Stimulated activated CD8-positive, alpha-beta memory T cell treated with anti-CD3 and anti-CD28 coated beads, Interleukin-12 subunit alpha, Interleukin-12 subunit beta, amount 100 ng/mL, for 4 hours (primary cell): ENCODE results near the gene NAALADL1.
"Not testable (repeated sequence)": the region's sequence is repeated elsewhere in the genome, so short reads cannot be mapped to it uniquely, and the experiment has no call there.

Source experiments
- DNase-seq: peaks from one replicate; pipeline ENCODE4 v3.0.0-alpha.2; 2020; ENCODE audit warnings: low read depth

Gene NAALADL1

DNA sequence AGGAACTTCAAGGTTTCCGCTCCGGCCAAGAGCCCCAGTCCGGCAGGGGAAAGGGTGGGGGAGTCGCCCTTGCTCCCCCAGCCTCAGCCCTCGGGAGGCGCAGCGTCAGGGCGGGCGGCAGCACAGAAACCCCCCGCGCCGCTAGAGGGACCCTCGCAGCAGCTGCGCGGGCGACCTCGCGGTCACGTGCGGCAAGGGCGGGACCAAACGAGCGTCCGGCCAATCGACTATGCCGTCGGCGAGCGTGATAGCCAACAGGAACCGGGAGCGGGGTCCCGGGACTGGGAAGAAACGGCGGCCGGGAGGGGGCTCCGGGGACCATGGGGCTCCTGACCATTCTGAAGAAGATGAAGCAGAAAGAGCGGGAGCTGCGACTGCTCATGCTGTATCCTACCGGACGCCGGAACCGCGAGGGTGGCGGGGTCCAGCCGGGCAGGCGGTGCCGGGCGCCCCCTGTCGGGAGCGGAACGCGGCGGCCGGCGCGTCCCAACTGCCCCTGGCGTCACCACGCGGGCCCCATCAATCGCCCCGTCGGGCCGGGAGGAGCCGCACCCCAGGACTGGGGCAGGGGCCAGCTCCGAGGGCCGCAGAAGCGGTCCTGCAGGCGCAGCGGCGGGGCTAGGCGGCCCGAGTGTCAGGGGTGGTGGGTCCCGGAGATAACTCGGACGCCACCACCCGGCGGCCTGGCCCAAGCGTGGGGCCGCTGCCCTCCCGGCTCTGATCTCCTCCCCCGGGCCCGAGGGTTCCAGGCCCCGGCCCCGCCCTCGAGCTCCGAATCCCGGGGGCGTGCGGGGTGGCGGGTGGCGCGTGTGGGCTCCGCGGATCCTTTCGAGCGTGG is 44.2 kb downstream of the NAALADL1 start, which contains the start of gene ARL2:
Gene ARL2, plus strand, starts transcription at position 273 of the 838 bp plus-strand sequence. Its CDS starts 48 bp downstream, at position 321.
- peak; percentile 80 for DNase-seq

GRCh38 chr11:65013130-65013887 is 45.0 kb downstream of the NAALADL1 start:
- peak; percentile 79 for DNase-seq

GRCh38 chr11:65008873-65009272 is 49.5 kb downstream of the NAALADL1 start:
- no peak for DNase-seq

GRCh38 chr11:65008016-65008415 is 50.3 kb downstream of the NAALADL1 start:
- DNase-seq = no peak

GRCh38 chr11:65003968-65004367 is 54.4 kb downstream of the NAALADL1 start:
- not testable (repeated sequence) for DNase-seq

GRCh38 chr11:65003282-65003681 is 55.1 kb downstream of the NAALADL1 start:
- DNase-seq = no peak

GRCh38 chr11:65002706-65003105 is 55.6 kb downstream of the NAALADL1 start:
- DNase-seq = no peak

- no peak for DNase-seq
These were observed 58.9 kb downstream of the NAALADL1 start for GRCh38 chr11:64999478-64999877.

DNA sequence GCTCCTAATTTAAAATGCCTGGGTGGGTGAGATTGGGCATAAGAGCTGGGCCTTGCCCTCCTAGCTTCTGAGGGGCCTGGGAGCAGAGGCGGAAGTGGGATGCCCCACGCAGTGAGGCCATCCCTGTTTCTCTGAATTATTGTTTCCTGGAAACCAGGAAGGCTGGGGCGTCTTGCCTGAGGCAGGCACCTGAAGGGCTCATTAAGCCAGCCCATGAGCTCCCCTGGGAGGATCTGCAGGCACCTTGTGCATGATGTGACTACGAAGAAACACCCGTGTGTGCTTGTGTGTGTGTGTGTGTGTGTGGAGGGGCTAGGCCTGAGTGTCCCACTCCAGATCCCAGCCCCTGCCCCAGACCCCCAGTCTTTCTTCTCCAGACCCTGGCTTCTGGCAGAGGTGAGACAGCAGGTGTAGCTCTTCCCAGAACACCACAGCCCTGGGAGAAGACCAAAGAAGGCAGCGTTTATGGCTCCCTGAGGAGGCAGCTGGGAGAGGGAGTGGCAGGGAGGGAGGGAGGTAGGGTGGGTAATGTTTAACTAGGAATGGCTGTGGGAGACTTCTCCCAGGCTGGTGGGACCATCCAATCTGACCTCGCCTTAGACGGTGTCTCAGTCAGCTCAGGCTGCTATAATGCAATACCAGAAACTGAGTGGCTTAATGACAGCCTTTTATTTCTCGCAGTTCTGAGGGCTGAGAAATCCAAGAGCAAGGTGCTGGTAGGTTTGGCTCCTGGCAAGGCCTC is 59.5 kb downstream of the NAALADL1 start:
- no peak for DNase-seq

DNA sequence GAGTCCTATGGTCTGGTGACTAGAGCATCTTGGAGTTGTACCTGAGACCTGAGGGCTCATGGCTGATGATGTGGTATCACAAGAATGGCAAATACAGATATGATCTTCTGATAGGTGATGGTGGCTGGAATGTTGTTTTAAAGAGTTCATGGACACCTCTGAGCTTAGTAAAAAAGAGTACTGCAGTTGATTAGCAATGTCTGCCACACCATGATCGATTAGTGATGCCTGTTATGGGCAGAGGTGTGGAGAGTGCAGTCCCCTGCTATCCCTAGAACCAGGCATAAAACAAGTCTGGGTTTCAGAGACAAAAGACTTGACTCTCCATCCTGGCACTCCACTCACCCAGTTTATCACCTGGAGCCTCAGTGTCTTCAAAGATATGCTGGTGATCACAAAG is 60.2 kb downstream of the NAALADL1 start:
- DNase-seq = no peak

- DNase-seq = no peak
These were observed 61.5 kb downstream of the NAALADL1 start, which contains the start of gene BATF2 for GRCh38 chr11:64996710-64997380. Gene BATF2, minus strand, starts transcription at chr11:64996971. Its CDS starts 57 bp downstream, at chr11:64996914.

DNA sequence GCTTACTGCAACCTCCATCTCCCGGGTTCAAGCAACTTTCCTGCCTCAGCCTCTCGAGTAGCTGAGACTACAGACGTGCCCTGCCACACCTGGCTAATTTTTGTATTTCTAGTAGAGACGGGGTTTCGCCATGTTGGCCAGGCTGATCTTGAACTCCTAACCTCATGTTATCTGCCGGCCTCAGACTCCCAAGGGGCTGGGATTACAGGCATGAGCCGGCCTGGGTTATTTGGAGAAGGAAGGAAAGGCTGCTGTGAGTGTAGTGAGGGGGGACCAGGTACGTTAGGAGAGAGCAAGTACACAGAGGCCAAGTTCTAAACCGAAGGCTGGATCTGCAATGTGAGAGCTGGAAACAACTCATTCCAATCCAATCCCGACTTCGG is 62.0 kb downstream of the NAALADL1 start:
- DNase-seq = no peak
